Endothelial cell of umbilical vein (primary cell): ENCODE results near the gene APOBEC3A. TPM values are rescaled to one million over a fixed set of nuclear protein-coding genes. Genes with fewer than 3 reads are reported as not detected.

Experiments
- BruUV-seq: library from RNA; stranded (reverse); fragments of 400-500 nt; replicated peaks from 2 replicates; lab custom pipeline; 2021; lab: Mats Ljungman, UMichigan
- CTCF ChIA-PET: fragments of 300-600, 350-600 bp; sonication (Branson Sonifier 250); formaldehyde crosslinking; loops from one replicate; lab custom pipeline; 2021; ENCODE audit warnings: antibody characterized with exemption, inconsistent platforms; lab: Charles Lee
- POLR2A ChIA-PET: fragments of 300-600, 350-600 bp; sonication (Branson Sonifier 250); formaldehyde crosslinking; loops from one replicate; lab custom pipeline; 2021; ENCODE audit warnings: antibody characterized with exemption, inconsistent platforms; lab: Charles Lee
- DNase-seq: peaks from one replicate; pipeline ENCODE4 v3.0.0-alpha.2; 2011; ENCODE audit warnings: low read depth, low spot score
- FAIRE-seq: peaks from 2 replicates; lab custom pipeline; 2011; peaks lifted over from hg19 to GRCh38; lab: Jason Lieb, UNC
- H2AFZ ChIP-seq: 2 replicates; pipeline ENCODE4 v1.6.0; 2012; ENCODE audit warnings: low read depth, low read length, control low read depth, inconsistent platforms
- H3K27ac ChIP-seq: 2 replicates; pipeline ENCODE4 v1.5.1; 2011; ENCODE audit warnings: low read depth, mild to moderate bottlenecking, control low read depth, low read length, moderate library complexity; ENCODE audit not compliant: insufficient read depth
- H3K27me3 ChIP-seq, 2 experiments: 2 replicates each; pipeline versions ENCODE4 v1.6.0 to v1.6.1; 2011; ENCODE audit warnings: low read length in 2 of 2, mixed read lengths in 1 of 2; ENCODE audit not compliant: control insufficient read depth in 2 of 2, insufficient read depth in 2 of 2
- H3K36me3 ChIP-seq, 2 experiments: 2 replicates in 1 of 2; 3 replicates in 1 of 2; pipeline ENCODE4 v1.5.1; 2011; ENCODE audit warnings: low read length in 2 of 2, mild to moderate bottlenecking in 1 of 2, moderate library complexity in 1 of 2; ENCODE audit not compliant: control insufficient read depth in 2 of 2, insufficient read depth in 2 of 2; ENCODE audit errors: extremely low read depth in 1 of 2
- H3K4me1 ChIP-seq: 3 replicates; pipeline ENCODE4 v1.5.1; 2011; ENCODE audit warnings: mild to moderate bottlenecking, low read length; ENCODE audit not compliant: control insufficient read depth, insufficient read depth; ENCODE audit errors: extremely low read depth
- H3K4me2 ChIP-seq: 2 replicates; pipeline ENCODE4 v1.6.1; 2011; ENCODE audit warnings: low read length, control low read depth, mixed read lengths; ENCODE audit not compliant: insufficient read depth
- H3K4me3 ChIP-seq, 3 experiments: fragments of 200-600 bp in 1 of 3; sonication (generic), shearing (Covaris generic) in 1 of 3; replicated peaks in 1 of 3; 2 replicates each; pipeline ENCODE4 v1.5.1; 2011 to 2016; ENCODE audit warnings: control low read depth in 3 of 3, low read length in 3 of 3, mild to moderate bottlenecking in 2 of 3, inconsistent platforms in 1 of 3, low read depth in 1 of 3, moderate library complexity in 1 of 3; ENCODE audit not compliant: insufficient read depth in 1 of 3
- H3K79me2 ChIP-seq: 2 replicates; pipeline ENCODE4 v1.6.0; 2012; ENCODE audit warnings: low read length, inconsistent platforms; ENCODE audit not compliant: control insufficient read depth, insufficient read depth
- H3K9ac ChIP-seq: replicated peaks from 2 replicates; pipeline ENCODE3; 2011; ENCODE audit warnings: low read length, control low read depth; ENCODE audit not compliant: insufficient read depth; ENCODE audit errors: extremely low read depth
- H3K9me1 ChIP-seq: replicated peaks from 3 replicates; pipeline ENCODE4 v1.6.0; 2011; ENCODE audit warnings: mild to moderate bottlenecking, low read length; ENCODE audit not compliant: control insufficient read depth, insufficient read depth; ENCODE audit errors: extremely low read depth
- H3K9me3 ChIP-seq: replicated peaks from 2 replicates; pipeline ENCODE4 v1.5.1; 2012; ENCODE audit warnings: low read length, inconsistent platforms; ENCODE audit not compliant: control insufficient read depth, insufficient read depth
- H4K20me1 ChIP-seq: replicated peaks from 2 replicates; pipeline ENCODE3; 2011; ENCODE audit warnings: mild to moderate bottlenecking, low read length; ENCODE audit not compliant: control insufficient read depth, insufficient read depth; ENCODE audit errors: extremely low read depth
- FOS ChIP-seq: IDR thresholded peaks from 2 replicates; pipeline ENCODE4 v1.6.1; 2011; ENCODE audit warnings: mild to moderate bottlenecking, low read length, moderate library complexity, borderline replicate concordance; ENCODE audit not compliant: insufficient read depth
- MYC ChIP-seq: IDR thresholded peaks from one replicate; pipeline ENCODE4 v1.6.1; 2011; ENCODE audit warnings: mild to moderate bottlenecking, low read depth, low read length
- dilution Hi-C: fragments of 300-500 bp; cut with MboI; formaldehyde crosslinking; loops from one replicate; pipeline ENCODE4 v1.15.0; 2019; ENCODE audit warnings: low sequenced_read_pairs; ENCODE audit not compliant: extremely low pct_ligation_motif_present
- intact Hi-C: fragments of 100-400 bp; cut with micrococcal nuclease; formaldehyde crosslinking; loops from one replicate; pipeline ENCODE4 v1.10.0; 2022
- polyA plus RNA-seq, 4 experiments: library from polyadenylated mRNA; depleted of rRNA in 3 of 4; stranded (reverse) in 3 of 4; unstranded in 1 of 4; fragments of >200 nt; gene quantifications; 2 replicates each; pipeline versions ENCODE4 v1.2.1 to v1.2.3, GENCODE V29; 2011 to 2012; ENCODE audit warnings: missing spikeins in 1 of 4
- total RNA-seq: library from RNA; stranded (reverse); gene quantifications from 2 replicates; pipeline ENCODE4 v1.2.3, GENCODE V29; 2021
- TF ChIP-seq, protein P1 (sequence below): IDR thresholded peaks from 2 replicates; pipeline ENCODE4 v1.6.1; 2011; ENCODE audit not compliant: insufficient read depth, insufficient read length
- TF ChIP-seq, protein P2 (sequence below), 2 donors: IDR thresholded peaks; 1 replicate in 1 of 2; 2 replicates in 1 of 2; pipeline ENCODE4 v1.5.1; 2011; ENCODE audit warnings: low read length in 2 of 2, mild to moderate bottlenecking in 2 of 2, moderate library complexity in 2 of 2, control low read depth in 1 of 2, inconsistent platforms in 1 of 2, low read depth in 1 of 2; ENCODE audit not compliant: insufficient read depth in 1 of 2; ENCODE audit errors: extremely low read depth in 1 of 2

The APOBEC3A gene
- total and polyA plus RNA-seq, 2 donors (not counting 3 experiments of a cell fraction or from before 2014, with no cell fraction given), result not detected

DNA sequence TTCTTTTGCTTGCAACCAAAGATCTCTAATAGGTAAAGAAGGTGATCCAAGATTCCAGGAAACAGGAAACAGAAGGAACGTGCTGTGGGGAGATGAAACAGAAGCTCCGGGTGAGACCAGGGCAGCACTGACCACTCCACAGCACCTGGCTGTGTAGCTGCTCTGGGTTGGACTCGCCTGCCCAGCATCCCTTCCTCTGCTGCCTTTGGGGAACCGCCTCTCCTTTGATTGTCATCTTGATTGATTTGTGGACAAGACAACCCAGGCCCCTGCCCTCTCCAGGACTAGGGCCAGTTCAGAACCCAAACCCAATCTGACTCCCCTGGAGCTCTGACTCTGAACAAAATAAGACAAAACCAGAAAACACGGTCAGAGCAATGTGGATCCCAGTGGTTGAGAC, 14.7 kb upstream of the APOBEC3A start:
- Histone ChIP-seq H3K9me1 (no peaks in the 10 kb centered on the region), H3K9me3 (no peaks in the 10 kb centered on the region), H3K79me2 (no peaks in the 10 kb centered on the region), H3K27ac (no peak overlapping the region), H4K20me1 (no peaks in the 10 kb centered on the region), H2AFZ (no peak overlapping the region), H3K27me3 (peaks cover 2 to 6% of the 10 kb centered on the region in 2 experiments), H3K9ac (no peak overlapping the region), H3K4me2 (no peak overlapping the region), H3K36me3 (no peaks in the 10 kb centered on the region), H3K4me3 (no peak overlapping the region), H3K4me1 (no peaks in the 10 kb centered on the region)
- FAIRE-seq (no peak), DNase-seq (no peak)
- dilution Hi-C loops (no loop called here), intact Hi-C loops (no loop called here)
- no peak for TF ChIP-seq FOS
- no peak for TF ChIP-seq MYC
- TF ChIP-seq, protein P1, sequence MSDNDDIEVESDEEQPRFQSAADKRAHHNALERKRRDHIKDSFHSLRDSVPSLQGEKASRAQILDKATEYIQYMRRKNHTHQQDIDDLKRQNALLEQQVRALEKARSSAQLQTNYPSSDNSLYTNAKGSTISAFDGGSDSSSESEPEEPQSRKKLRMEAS, result no peak
- no TSS peak for BruUV-seq
- ChIA-PET CTCF (interaction anchor here (0.8 to 1.9 kb wide), 4 partner anchors 14 to 174 kb away, joined by 3 to 5 read pairs (median 4); no protein-coding TSS in a partner anchor), POLR2A (no interaction called here)

DNA sequence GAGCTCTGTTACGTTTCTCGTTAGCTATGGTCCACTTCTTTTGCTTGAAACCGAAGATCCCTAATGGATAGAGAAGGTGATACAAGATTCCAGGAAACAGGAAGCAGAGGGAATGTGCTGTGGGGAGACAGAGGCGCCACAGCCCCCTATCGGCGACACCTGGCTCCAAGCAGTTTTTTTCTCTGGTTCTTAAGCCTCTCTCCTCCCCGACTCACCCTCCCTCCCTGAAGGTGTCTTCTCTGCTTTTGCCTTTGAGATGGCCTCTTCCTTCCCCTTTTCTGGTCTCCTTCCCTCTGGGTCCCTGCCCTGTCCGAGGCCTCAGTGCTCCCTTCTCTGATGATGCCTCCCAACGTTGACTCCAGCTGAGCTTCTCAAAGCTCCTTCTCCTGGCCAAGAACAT, 14.2 kb upstream of the APOBEC3A start:
- Histone ChIP-seq H4K20me1 (no peaks in the 10 kb centered on the region), H3K4me1 (no peaks in the 10 kb centered on the region), H3K36me3 (no peaks in the 10 kb centered on the region), H3K9ac (no peak overlapping the region), H3K9me3 (no peaks in the 10 kb centered on the region), H3K27me3 (peaks cover 2 to 8% of the 10 kb centered on the region in 2 experiments), H3K27ac (no peak overlapping the region), H2AFZ (no peak overlapping the region), H3K4me3 (no peak overlapping the region), H3K9me1 (no peaks in the 10 kb centered on the region), H3K4me2 (no peak overlapping the region), H3K79me2 (no peaks in the 10 kb centered on the region)
- no TSS peak for BruUV-seq
- dilution Hi-C loops (no loop called here), intact Hi-C loops (no loop called here)
- no peak for DNase-seq
- ChIA-PET POLR2A (no interaction called here), CTCF (interaction anchor here (0.9 to 1.1 kb wide), 2 partner anchors 13 to 174 kb away, joined by 3 to 4 read pairs; no protein-coding TSS in a partner anchor)
- TF ChIP-seq, protein P2, sequence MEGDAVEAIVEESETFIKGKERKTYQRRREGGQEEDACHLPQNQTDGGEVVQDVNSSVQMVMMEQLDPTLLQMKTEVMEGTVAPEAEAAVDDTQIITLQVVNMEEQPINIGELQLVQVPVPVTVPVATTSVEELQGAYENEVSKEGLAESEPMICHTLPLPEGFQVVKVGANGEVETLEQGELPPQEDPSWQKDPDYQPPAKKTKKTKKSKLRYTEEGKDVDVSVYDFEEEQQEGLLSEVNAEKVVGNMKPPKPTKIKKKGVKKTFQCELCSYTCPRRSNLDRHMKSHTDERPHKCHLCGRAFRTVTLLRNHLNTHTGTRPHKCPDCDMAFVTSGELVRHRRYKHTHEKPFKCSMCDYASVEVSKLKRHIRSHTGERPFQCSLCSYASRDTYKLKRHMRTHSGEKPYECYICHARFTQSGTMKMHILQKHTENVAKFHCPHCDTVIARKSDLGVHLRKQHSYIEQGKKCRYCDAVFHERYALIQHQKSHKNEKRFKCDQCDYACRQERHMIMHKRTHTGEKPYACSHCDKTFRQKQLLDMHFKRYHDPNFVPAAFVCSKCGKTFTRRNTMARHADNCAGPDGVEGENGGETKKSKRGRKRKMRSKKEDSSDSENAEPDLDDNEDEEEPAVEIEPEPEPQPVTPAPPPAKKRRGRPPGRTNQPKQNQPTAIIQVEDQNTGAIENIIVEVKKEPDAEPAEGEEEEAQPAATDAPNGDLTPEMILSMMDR (IDR thresholded peaks at IDR 0.05; ENCODE audit: extremely low read depth in 1 of 2, insufficient read depth in 1 of 2, low read depth in 1 of 2, low read length in 2 of 2), result peak in 1 of 2 donors; percentile 6
- TF ChIP-seq FOS, result no peak
- no peak for FAIRE-seq
